SU-DHL-6 (cell line): ENCODE measurements around the gene TBCA.

Experiments
- CTCF ChIP-seq: fragments of 200-600 bp; sonication (generic); IDR thresholded peaks from one replicate; pipeline ENCODE4 v1.5.1; 2017; ENCODE audit warnings: antibody characterized with exemption, mild to moderate bottlenecking, low read length, moderate library complexity; ENCODE audit not compliant: insufficient read depth, poor library complexity, severe bottlenecking
- EZH2phosphoT487 ChIP-seq: fragments of 200-600 bp; sonication (generic), shearing (Covaris generic); conservative IDR thresholded peaks from 2 replicates; pipeline ENCODE4 v1.6.1; 2018; ENCODE audit warnings: mild to moderate bottlenecking, antibody characterized with exemption, low read length, moderate library complexity, mixed read lengths

GRCh38 chr5:77774981-77775789, 954 bp downstream of the TBCA start:
- TF ChIP-seq CTCF (no peak), EZH2phosphoT487 (no peak)
